T-helper 1 cell (primary cell): ENCODE measurements around the gene SLC66A1.

Experiments
- DNase-seq, 5 donors: peaks; one replicate each; pipeline ENCODE4 v3.0.0-alpha.2; 2012 to 2020

The SLC66A1 gene

GRCh38 chr1:19343617-19344350, 31.7 kb downstream of the SLC66A1 start:
- no peak for DNase-seq

DNA sequence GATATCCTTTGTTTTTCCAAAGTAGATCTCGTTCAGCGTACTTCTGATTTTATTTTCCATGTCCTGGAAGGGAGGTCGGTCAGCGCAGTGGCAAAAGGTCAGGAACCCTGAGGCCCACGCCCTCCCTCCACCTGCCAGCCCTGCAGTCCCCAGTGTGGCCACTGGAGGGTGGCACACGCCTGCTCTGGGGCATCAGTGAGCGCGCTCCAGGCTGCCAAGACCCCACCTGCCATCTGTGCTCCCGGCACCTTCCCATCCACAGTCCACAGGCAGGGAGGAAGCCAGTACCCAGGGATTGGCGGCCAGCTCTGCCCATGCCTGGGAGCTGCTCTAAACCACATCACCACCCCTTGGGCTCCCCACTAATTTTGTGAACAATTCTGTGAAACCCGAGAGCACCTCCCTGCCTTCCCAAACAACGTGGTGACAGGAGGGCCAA, 32.3 kb downstream of the SLC66A1 start:
- DNase-seq = peak in 2 of 5 donors; percentile 22 to 33

- no peak for DNase-seq
Observed at GRCh38 chr1:19344831-19345230, 32.7 kb downstream of the SLC66A1 start.

- DNase-seq = no peak
Observed at GRCh38 chr1:19345391-19345790, 33.3 kb downstream of the SLC66A1 start.

GRCh38 chr1:19346026-19346425, 33.9 kb downstream of the SLC66A1 start:
- DNase-seq = no peak

- no peak for DNase-seq
Observed at GRCh38 chr1:19347533-19348172, 35.5 kb downstream of the SLC66A1 start.

DNA sequence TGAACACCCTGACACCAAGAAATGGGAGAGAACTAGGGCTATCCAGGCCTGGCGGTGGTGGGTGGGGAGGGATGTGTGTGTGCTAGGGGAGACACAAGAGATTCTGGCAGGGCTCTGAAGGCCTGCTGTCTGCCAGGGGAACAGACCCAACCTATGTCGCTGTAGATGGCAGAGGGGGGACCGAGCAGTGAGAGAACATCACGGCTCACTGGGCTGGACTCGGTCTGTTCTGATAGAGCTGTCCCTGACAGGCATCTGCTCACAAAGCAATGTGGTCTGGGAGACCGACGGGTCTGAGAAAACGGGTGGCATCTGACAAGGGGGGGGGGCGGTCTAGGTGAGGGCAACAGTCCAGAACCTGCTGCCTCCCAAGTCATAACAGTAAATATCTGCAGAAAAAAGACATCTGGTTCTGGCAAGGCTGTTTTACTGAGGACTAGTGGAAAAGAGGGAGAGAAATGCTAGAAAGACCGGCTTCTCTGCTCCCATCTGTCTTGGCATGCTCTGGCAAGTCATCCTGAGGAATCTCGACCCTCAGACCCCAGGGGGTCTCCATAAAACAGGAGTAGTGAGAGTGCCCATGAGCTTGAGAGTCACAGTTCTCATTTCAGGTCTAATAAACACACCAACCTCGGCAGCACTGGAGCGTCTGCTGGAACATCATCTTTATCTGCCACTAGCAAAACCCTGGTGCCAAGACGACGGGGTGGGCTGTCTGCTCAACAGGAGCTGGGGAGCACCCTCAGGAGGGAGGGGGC, 36.5 kb downstream of the SLC66A1 start:
- no peak for DNase-seq

GRCh38 chr1:19349999-19350398, 37.9 kb downstream of the SLC66A1 start:
- DNase-seq = no peak

- no peak for DNase-seq
Observed at GRCh38 chr1:19350566-19350965, 38.4 kb downstream of the SLC66A1 start.

GRCh38 chr1:19351873-19352272, 39.7 kb downstream of the SLC66A1 start:
- no peak for DNase-seq

GRCh38 chr1:19352839-19353238, 40.7 kb downstream of the SLC66A1 start:
- DNase-seq = no peak

- no peak for DNase-seq
Observed at GRCh38 chr1:19353596-19353995, 41.5 kb downstream of the SLC66A1 start.

DNA sequence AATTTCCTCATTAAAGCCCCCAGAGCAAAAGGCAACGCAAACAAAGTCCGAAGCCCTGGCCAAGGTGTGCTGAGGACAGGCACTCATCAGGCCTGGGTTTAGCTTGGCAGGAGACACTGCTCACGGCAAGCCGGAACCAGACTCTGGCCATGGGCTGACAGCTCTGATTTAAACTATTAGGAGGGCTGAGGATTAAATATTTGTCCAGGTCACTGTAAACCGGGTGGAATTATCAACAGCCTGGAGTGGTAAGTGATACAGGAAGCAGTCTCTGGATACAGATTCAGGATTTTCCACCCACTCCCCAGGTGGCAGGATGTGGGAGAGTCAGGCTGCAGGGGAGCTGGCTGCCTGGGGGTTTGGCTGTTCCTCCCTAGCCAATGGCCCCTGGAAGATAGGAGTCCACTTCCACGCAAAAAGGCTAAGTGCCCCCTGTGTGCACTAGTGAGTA, 42.4 kb downstream of the SLC66A1 start:
- DNase-seq = no peak

DNA sequence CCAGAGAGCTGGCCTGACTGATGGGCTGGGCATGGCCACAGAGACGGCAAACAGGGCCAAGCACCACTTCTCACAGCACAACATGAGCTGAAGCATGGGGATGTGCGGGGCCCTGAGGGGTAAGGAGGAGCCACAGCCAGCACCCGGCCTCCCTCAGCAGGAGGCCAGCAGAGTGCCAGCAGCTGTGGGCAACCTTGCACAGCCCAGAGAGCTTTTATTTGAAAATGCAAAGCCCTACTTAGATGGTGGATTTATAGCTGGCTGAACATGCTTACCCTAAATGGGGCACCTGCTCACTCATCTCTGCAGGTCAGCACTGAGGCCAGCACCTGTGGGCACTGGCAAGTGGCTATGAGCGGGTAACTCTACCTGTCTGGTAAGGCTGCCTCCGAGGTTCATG, 44.1 kb downstream of the SLC66A1 start:
- DNase-seq = no peak

- no peak for DNase-seq
Observed at GRCh38 chr1:19357299-19357986, 45.3 kb downstream of the SLC66A1 start.

- no peak for DNase-seq
Observed at GRCh38 chr1:19358710-19359109, 46.6 kb downstream of the SLC66A1 start.

DNA sequence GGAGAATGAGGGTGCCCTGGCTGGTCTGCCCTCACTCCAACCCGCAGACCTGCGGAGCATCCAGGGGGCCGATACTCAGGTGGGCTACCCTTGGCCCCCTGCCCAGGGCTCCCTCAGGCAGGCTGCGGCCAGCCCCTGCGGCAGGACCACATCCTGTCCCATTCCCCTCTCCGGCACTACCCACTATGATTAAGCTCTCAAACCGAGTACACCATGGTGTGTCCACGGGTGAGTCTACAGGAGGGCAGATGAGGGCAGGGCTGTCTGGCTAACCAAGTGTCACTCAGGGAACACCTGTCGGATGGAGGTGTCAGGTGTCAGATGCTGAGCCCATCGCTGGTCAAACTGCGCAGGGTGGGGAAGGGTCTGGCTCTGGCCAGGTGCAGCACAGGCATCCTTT, 47.2 kb downstream of the SLC66A1 start:
- no peak for DNase-seq

- peak in 1 of 5 donors; percentile 53 for DNase-seq
Observed at GRCh38 chr1:19360016-19360415, 47.9 kb downstream of the SLC66A1 start.

- no peak for DNase-seq
Observed at GRCh38 chr1:19360432-19360831, 48.3 kb downstream of the SLC66A1 start.

DNA sequence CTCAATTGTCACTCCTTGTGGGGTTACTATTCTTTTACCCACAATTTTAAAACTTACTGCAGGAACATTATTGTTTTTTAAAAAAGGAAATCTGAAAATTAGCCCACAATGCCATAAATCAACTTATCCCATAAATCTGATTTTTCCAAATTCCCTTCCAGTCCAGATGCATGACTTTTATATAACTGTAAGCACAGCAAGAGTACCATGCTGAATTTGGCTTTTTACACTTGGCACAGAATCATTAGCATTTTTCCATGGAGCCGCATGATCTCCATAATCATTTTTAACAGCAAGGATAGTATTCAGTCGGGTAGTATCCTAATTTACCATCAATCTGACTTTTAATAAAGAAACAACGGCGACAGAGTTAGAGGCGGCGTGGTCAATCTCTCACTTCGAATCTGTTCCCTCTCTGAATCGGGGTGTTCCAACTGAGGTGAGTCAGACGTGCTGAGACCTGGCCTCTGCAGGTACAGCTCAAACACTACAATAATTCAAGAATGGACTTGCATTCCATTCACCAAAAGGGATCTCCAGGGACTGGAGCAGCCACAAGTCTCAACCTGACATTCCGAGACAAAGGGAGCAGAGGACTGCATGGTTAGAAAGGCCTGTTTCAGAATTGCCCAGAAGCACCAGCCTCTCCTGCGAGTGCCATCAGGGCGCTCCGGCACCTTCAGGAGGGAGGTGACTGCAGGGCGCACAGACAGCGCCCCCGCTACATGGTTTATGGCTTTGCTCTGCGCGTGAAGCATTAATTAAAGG, 48.9 kb downstream of the SLC66A1 start:
- DNase-seq = no peak

- no peak for DNase-seq
Observed at GRCh38 chr1:19361611-19362147, 49.6 kb downstream of the SLC66A1 start.
